Measurements from ENCODE around the gene ANK3.

Gene ANK3

GRCh38 chr10:60389413-60390025 lies at the start of gene ANK3:
Gene ANK3, minus strand, starts transcription at chr10:60389875. Its CDS starts 337 bp downstream, at chr10:60389538.
- DNase-seq (no peak), ATAC-seq (no peak)

- ATAC-seq (no peak), DNase-seq (no peak)
These were observed 44.9 kb upstream of the ANK3 start for GRCh38 chr10:60434418-60435046.

GRCh38 chr10:60433684-60434083 lies 44.0 kb upstream of the ANK3 start:
- no peak for DNase-seq
- no peak for ATAC-seq

- no peak for DNase-seq
- no peak for ATAC-seq
These were observed 41.3 kb upstream of the ANK3 start for GRCh38 chr10:60430836-60431597.

- DNase-seq (no peak), ATAC-seq (no peak)
These were observed 40.3 kb upstream of the ANK3 start for GRCh38 chr10:60430017-60430416.

- ATAC-seq (no peak), DNase-seq (no peak)
These were observed 39.6 kb upstream of the ANK3 start for GRCh38 chr10:60429084-60429849.

GRCh38 chr10:60428387-60428737 lies 38.7 kb upstream of the ANK3 start:
- no peak for ATAC-seq
- no peak for DNase-seq

GRCh38 chr10:60427709-60428386 lies 38.2 kb upstream of the ANK3 start:
- DNase-seq (no peak), ATAC-seq (no peak)

- no peak for DNase-seq
- ATAC-seq, result no peak
These were observed 37.5 kb upstream of the ANK3 start for GRCh38 chr10:60427148-60427547.

GRCh38 chr10:60426425-60426824 lies 36.8 kb upstream of the ANK3 start:
- DNase-seq (no peak), ATAC-seq (no peak)

GRCh38 chr10:60425392-60426110 lies 35.9 kb upstream of the ANK3 start:
- ATAC-seq (no peak), DNase-seq (no peak)

- DNase-seq, result no peak
- ATAC-seq, result no peak
These were observed 35.3 kb upstream of the ANK3 start for GRCh38 chr10:60424971-60425370.

- ATAC-seq, result no peak
These were observed 34.2 kb upstream of the ANK3 start for GRCh38 chr10:60423920-60424319.

GRCh38 chr10:60422809-60423208 lies 33.1 kb upstream of the ANK3 start:
- ATAC-seq (no peak), DNase-seq (no peak)

More at GRCh38 chr10:60423920-60424319, 34.2 kb upstream of the ANK3 start:
- DNase-seq, result no peak

- no peak for ATAC-seq
- no peak for DNase-seq
These were observed 31.6 kb upstream of the ANK3 start for GRCh38 chr10:60420991-60421894.

GRCh38 chr10:60419249-60419648 lies 29.6 kb upstream of the ANK3 start:
- DNase-seq (no peak), ATAC-seq (no peak)

GRCh38 chr10:60417901-60418300 lies 28.2 kb upstream of the ANK3 start:
- ATAC-seq, result no peak
- DNase-seq, result no peak

- ATAC-seq (no peak), DNase-seq (no peak)
These were observed 27.3 kb upstream of the ANK3 start for GRCh38 chr10:60417024-60417423.

GRCh38 chr10:60414877-60415585 lies 25.4 kb upstream of the ANK3 start:
- ATAC-seq (no peak), DNase-seq (no peak)

- no peak for DNase-seq
- ATAC-seq, result no peak
These were observed 24.4 kb upstream of the ANK3 start for GRCh38 chr10:60414111-60414510.
